SK-N-SH treated with all-trans-retinoic acid at 6 μM for 48 hours (cell line): ENCODE data around the gene SAXO1.

Experiments used
- ARNTL ChIP-seq: fragments of 450-650 bp; formaldehyde crosslinking; IDR thresholded peaks from 2 replicates; pipeline ENCODE4 v1.5.0; 2020; ENCODE audit warnings: low read depth, mild to moderate bottlenecking, moderate library complexity, borderline replicate concordance
- BACH2 ChIP-seq: fragments of 250-450 bp; sonication (Bioruptor Pico); IDR thresholded peaks from 2 replicates; pipeline ENCODE4 v1.9.0; 2021; ENCODE audit warnings: mild to moderate bottlenecking, borderline replicate concordance
- CSDC2 ChIP-seq: fragments of 250-450 bp; sonication (Bioruptor Pico); IDR thresholded peaks from 2 replicates; pipeline ENCODE4 v1.5.0; 2020; ENCODE audit warnings: mild to moderate bottlenecking, moderate library complexity
- ISL1 ChIP-seq: fragments of 250-450 bp; sonication (Bioruptor Pico); IDR thresholded peaks from 2 replicates; pipeline ENCODE4 v2.1.2; 2022; ENCODE audit warnings: mild to moderate bottlenecking, moderate library complexity
- OSR1 ChIP-seq: fragments of 250-450 bp; sonication (Bioruptor Pico); IDR thresholded peaks from 2 replicates; pipeline ENCODE4 v1.8.0; 2022; ENCODE audit warnings: moderate library complexity, mild to moderate bottlenecking, inconsistent platforms
- PPARA ChIP-seq: fragments of 250-450 bp; sonication (Bioruptor Pico); IDR thresholded peaks from 2 replicates; pipeline ENCODE4 v1.5.0; 2020; ENCODE audit warnings: mild to moderate bottlenecking, borderline replicate concordance
- RARB ChIP-seq: fragments of 250-450 bp; sonication (Bioruptor Pico); IDR thresholded peaks from 2 replicates; pipeline ENCODE4 v1.8.0; 2021; ENCODE audit warnings: mild to moderate bottlenecking, moderate library complexity
- SNAI2 ChIP-seq: fragments of 250-450 bp; sonication (Bioruptor Pico); IDR thresholded peaks from 2 replicates; pipeline ENCODE4 v1.5.0; 2020; ENCODE audit warnings: mild to moderate bottlenecking, moderate library complexity
- TCF4 ChIP-seq: fragments of 250-450 bp; sonication (Bioruptor Pico); IDR thresholded peaks from 2 replicates; pipeline ENCODE4 v1.8.0; 2021; ENCODE audit warnings: mild to moderate bottlenecking, moderate library complexity, borderline replicate concordance
- ZC3H10 ChIP-seq: fragments of 250-450 bp; sonication (Bioruptor Pico); IDR thresholded peaks from 2 replicates; pipeline ENCODE4 v1.5.1; 2021; ENCODE audit warnings: mild to moderate bottlenecking, moderate library complexity
- ZFP30 ChIP-seq: fragments of 450-650 bp; formaldehyde crosslinking; IDR thresholded peaks from 2 replicates; pipeline ENCODE4 v1.5.0; 2022; ENCODE audit warnings: mild to moderate bottlenecking, moderate library complexity
- ZNF70 ChIP-seq: fragments of 450-650 bp; formaldehyde crosslinking; IDR thresholded peaks from 2 replicates; pipeline ENCODE4 v1.5.0; 2020; ENCODE audit warnings: mild to moderate bottlenecking, moderate library complexity
- TF ChIP-seq, protein P1 (sequence below): fragments of 250-450 bp; sonication (Bioruptor Pico); IDR thresholded peaks from 2 replicates; pipeline ENCODE4 v1.8.0; 2020; ENCODE audit warnings: mild to moderate bottlenecking, moderate library complexity, borderline replicate concordance

DNA sequence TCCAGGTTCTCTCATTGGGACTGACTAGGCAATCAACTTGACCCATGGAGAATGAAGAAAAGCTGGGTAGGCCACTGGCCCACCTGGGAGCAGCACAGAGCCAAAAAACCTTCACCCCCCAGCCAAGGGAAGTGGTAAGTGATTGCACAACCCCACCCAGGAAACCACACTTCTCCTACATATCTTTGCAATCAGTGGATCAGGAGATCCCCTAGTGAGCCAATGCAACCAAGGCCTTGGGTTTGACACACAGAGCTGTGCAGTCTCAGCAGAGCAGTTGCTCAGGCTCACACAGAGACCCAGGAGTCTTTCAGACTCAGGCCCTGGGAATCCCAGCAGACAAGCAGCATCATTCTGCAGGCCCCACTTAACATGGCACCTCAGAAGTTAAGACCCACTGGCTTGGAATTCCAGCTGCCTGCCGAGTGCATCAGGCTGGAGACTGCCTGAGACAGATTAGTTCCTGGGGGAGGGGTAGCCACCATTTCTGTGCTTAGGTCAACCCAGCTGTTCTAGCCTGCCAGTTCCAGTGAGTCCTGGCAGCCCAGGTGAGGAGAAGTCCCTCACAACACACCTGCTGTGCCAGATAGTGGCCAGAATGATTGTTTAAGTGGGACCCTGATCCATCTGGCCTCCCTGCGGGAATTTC is 136.4 kb downstream of the SAXO1 start:
- TF ChIP-seq SNAI2 (CRISPR knock-in tag) (no peak), ISL1 (CRISPR knock-in tag) (no peak), RARB (CRISPR knock-in tag) (no peak), OSR1 (CRISPR knock-in tag) (no peak), BACH2 (CRISPR knock-in tag) (no peak), CSDC2 (CRISPR knock-in tag) (no peak), ZFP30 (no peak), PPARA (CRISPR knock-in tag) (no peak), ZC3H10 (CRISPR knock-in tag) (no peak), TCF4 (CRISPR knock-in tag) (no peak), ZNF70 (CRISPR knock-in tag) (no peak), ARNTL (no peak)
- TF ChIP-seq, protein P1, sequence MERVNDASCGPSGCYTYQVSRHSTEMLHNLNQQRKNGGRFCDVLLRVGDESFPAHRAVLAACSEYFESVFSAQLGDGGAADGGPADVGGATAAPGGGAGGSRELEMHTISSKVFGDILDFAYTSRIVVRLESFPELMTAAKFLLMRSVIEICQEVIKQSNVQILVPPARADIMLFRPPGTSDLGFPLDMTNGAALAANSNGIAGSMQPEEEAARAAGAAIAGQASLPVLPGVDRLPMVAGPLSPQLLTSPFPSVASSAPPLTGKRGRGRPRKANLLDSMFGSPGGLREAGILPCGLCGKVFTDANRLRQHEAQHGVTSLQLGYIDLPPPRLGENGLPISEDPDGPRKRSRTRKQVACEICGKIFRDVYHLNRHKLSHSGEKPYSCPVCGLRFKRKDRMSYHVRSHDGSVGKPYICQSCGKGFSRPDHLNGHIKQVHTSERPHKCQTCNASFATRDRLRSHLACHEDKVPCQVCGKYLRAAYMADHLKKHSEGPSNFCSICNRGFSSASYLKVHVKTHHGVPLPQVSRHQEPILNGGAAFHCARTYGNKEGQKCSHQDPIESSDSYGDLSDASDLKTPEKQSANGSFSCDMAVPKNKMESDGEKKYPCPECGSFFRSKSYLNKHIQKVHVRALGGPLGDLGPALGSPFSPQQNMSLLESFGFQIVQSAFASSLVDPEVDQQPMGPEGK (CRISPR knock-in tag), result no peak
